Fibroblast of the conjunctiva (primary cell): ENCODE data around the gene TAF1D.
"Not testable (repeated sequence)": the region's sequence is repeated elsewhere in the genome, so short reads cannot be mapped to it uniquely, and the experiment has no call there.

Experiments used
- DNase-seq: peaks from one replicate; pipeline ENCODE4 v3.0.0-alpha.2; 2010; ENCODE audit warnings: low read depth

Gene TAF1D, protein sequence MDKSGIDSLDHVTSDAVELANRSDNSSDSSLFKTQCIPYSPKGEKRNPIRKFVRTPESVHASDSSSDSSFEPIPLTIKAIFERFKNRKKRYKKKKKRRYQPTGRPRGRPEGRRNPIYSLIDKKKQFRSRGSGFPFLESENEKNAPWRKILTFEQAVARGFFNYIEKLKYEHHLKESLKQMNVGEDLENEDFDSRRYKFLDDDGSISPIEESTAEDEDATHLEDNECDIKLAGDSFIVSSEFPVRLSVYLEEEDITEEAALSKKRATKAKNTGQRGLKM

DNA sequence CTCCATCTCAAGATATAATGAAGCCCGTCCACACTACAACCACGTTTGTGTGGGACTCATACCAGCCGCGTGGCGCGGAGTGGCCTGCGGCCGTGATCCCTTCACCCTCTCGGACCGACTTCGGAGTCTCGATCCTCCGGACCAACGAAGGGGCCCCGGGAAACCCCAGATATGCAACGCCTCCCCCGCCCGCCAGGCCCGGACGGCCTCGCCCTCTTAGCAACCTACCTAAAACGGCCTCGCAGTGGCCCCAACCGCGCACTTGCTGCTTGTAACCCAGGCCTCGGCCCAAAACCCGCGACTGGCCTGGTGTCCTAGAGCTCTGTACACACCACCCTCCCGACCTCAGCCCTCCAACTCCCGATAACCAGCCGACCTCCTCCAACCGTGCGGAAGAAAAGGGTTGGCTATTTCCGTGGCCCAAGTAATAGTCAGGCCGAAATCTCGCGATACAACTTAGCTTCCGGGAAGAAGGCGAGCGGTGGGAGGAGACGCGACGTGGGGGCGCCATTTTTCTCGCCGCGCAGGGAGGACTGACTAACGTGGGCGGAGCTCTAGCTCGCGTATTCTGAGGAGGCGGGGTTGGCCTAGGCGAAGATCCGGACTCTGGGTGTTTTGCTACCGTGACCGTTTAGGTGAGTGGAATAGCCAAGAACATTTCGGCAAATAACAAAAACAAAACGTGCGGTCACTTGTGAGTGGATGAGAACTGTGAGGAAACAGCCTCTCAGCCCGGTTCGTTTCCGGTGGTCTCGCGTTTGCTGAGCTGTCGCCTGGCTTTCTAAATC, at the start of gene TAF1D, which contains the start of gene C11orf54:
TAF1D (minus strand) TSS at position 402 of the 788 bp plus-strand sequence. CDS start 2,191 bp downstream, outside the sequence.
C11orf54 (plus strand) TSS at position 579 of the 788 bp plus-strand sequence. CDS start 5,722 bp downstream, outside the sequence.
- peak; percentile 96 for DNase-seq

DNA sequence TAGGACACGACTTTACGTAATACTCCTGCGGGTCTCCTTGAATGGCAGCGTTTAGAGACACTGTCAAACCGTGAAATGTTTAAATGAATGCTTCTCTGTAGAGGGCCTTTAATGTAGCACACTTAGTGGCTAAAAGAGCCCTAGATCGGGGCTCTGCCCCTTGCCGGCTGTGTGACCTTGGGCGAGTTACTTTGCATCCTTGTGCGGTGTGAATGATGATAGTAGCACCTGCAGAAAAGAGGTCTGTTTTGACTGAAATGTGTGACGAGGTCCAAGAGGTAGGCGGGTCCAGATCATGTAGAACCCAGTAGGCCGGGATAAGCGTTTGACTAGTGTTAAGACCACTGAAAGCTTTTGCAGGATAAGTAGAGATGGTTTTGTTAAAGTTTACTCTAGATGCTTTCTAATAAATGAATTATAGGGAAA, 43.7 kb upstream of the TAF1D start:
- no peak for DNase-seq

DNA sequence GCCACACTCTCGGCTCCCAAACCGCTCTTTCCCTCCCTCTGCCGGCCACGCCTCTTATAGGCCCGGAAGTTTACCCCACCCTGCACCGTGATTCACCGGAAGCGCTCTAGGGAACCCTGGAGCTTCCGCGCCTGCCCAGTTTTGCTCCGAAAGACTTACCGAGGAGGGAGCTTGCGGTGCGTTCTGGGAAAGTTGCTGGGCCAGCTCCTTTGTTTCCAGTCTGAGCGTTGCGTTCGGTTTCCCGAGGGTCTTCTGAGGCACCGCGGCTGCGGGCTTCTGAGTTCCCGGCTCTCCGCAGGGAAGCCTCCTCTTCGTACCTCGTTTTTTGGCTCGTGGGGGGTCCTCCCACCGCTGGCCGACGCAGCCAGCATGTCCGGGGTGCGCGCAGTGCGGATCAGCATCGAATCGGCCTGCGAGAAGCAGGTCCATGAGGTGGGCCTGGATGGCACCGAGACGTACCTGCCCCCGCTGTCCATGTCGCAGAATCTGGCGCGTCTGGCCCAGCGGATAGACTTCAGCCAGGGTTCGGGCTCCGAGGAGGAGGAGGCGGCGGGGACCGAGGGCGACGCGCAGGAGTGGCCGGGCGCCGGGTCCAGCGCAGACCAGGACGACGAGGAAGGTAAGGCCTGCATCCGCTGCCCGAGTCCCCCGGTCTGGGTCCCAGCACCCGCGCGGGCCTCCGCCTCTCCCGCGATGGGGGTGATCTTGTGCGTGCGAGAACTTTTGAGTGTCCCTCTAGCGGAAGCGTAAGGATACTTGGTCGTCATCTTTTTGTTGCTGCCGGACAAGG, 43.0 kb upstream of the TAF1D start, which contains the start of gene MED17:
MED17 (plus strand) TSS at position 138 of the 790 bp plus-strand sequence; CDS start at position 370, 232 bp downstream.
- DNase-seq = peak; percentile 85

DNA sequence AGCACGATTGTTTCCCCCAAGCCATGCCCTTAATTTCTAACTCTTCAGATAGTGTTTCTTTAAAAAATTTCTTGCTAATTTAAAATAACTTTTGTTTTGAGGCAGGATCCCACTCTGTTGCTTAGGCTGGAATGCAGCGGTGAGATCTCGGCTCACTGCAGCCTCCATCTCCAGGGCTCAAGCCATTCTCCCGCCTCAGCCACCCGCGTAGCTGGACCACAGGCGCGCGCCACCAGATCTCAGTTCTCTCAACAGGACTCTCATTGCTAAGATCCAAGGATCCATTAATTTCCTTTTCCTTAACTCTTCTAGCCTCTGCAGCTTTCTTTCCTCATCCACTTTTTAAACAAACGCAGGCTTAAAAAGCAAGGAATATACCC, 42.5 kb upstream of the TAF1D start:
- DNase-seq = no peak

DNA sequence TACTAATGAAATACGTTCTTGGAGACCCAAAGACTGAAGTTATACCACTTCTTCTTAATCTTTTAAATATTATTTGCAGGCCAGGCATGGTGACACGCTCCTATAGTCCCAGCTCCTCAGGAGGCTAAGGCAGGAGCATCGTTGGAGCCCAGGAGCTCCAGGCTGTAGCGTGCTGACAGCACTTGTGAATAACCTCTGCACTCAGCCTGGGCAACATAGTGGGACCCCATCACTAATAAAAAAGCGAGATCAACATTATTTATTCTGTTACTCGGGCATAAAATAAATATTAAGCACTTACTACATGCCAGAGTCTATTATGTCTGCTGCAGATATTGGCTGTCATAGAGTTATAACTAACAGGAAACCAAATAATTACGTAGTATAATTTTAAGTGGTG, 42.1 kb upstream of the TAF1D start:
- no peak for DNase-seq

DNA sequence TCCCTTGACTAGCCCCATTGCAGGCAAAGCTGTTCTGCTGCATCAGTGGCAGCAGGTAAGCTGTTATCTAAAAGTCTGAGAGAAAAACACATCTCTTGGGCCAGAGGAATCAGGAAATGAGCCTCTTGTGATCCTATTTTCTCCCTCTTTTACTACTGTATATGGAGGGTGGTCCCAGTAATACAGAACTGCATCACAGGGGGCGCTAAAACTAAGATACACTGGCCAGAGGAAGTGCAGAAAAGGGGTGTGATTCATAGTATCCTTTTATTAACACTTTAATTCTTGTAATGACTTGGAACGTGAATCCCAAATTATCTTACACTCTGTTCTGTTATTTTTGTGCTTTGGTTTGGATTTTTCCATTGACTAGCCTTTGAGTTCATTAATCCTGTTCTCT, 34.0 kb upstream of the TAF1D start:
- no peak for DNase-seq

DNA sequence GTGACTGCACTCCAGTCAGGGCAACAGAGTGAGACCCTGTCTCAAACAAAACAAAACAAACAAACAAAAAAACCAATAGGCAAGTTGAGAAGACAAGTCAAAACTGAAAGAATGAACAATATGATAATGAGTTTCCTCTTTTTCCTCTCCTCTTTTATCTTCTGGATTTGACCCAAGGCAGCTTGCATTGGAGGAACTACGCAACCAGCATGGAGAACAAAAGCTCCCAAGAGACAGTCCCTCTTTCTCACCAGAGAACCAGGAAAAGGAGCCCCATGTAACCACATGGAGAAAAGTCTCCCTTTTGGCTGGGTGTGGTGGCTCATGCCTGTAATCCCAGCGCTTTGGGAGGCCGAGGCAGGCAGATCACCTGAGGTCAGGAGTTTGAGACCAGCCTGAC, 33.3 kb upstream of the TAF1D start:
- DNase-seq = not testable (repeated sequence)

DNA sequence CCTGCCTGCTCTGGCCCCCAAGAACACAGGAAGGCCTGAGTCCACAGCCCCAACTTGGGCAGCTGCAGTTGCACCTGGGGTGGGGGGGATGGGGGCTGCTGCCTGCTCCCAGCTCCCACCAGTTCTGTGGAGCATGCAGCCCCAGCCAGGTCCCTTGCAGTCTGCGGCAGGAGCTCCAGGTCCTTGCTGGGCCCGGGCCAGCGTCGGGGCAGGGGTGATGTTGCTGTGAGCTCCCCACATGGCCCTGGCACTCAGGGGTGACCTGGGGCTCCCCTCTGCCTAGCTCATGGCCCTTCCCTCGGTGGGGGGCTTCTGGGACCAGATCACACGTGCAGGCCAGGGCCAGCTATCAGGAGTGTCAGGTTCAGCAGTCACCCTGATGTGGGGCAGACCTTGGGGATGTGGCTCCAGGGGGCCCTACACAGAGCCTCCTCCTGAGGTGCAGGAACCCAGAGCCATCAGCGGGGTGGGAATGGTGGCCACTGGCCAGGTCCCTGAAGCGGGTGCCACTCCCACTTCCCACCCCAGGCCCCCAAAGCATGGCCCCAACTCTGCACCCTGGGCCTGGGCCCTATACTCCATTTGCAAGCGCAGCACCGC, 32.4 kb upstream of the TAF1D start:
- DNase-seq = no peak

DNA sequence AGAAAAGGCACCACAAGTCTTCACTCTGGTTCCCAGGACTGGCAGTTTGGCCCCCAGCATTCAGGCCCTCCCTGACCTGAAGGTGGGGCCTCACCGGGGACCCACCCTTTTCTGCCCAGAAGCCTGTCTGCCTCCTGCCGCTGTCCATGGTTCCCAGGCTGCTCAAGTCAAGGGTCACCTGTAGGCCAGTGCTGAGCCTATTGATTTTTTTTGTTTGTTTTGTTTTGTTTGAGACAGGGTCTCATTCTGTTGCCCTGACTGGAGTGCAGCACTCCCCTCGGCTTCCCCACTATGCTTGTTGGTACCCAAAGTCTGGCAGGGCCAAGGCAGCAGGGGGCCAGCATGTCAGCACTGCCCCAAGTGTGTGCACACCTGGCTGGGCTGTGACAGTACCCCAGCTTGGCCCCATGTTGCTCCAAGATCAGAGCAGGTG, 31.8 kb upstream of the TAF1D start:
- no peak for DNase-seq

DNA sequence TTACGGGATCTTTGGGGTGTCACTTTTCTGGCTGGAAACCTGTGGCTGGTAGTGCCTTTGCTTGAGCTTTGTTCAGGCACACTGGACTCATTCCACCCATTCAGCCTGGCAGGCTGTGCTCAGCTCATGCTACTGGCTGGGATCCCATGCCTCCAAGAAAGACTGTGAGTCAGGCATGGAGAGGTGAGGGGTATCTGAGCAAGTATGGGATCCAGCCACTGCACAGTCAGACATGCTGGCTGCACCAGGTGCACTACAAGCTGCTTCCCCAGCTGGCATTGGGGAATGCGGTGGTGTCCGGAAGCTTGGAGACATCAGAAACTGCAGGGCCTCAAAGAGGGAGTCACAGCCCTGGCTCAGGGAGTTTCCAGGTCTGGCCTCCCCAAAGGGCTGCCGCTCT, 30.8 kb upstream of the TAF1D start:
- no peak for DNase-seq

DNA sequence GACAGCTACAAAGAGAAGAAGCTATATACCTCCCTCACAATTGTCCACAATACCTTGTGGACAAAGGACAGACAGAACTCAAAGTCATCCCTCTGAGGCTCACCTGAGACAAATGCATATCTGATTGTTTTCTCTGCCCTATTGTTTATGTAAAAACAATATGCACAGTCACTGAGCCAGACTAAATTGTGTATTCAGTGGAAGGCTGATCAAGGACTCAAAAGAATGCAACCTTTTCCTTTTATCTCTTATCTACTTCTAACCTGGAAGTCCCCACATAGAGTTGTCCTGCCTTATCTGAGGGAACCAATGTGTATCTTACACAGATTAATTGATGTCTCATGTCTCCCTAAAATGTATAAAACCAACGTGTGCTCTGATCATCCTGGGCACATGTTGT, 28.9 kb upstream of the TAF1D start:
- no peak for DNase-seq

DNA sequence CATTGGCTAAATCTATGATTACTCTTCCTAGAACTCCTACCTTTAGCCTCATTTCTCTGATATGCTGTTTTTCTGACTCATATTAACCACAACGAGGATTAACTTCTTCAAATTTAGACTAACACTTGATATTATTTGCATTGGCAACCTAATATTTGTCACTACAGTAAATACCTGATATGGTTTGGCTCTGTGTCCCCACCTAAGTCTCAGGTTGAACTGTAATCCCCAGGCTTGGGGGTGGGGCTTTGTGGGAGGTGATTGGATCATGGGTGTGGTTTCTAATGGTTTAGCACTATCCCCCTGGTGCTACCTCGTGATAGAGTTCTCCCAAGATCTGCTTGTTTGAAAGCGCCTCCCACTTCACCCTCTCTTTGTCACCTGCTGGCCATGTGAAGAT, 25.7 kb upstream of the TAF1D start:
- DNase-seq = no peak

DNA sequence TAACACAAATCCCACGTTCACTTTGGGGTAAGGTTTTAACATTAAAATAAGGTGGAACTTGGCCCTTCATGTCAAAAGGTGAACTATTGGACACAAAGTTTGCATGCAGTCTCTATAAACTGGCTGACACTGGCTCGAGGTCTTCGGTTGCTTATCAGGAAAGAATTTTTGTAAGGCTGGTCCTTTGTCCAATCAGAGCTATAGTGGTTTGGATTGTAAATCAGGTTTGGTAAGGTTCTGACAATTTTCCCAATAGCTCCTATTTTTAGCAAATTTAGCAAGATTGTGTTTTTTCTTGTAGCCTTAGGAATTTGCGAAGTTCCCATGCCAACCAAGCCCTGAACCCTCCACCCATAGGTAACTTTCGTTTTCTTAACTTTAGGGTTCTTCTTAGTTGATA, 25.2 kb upstream of the TAF1D start:
- no peak for DNase-seq

DNA sequence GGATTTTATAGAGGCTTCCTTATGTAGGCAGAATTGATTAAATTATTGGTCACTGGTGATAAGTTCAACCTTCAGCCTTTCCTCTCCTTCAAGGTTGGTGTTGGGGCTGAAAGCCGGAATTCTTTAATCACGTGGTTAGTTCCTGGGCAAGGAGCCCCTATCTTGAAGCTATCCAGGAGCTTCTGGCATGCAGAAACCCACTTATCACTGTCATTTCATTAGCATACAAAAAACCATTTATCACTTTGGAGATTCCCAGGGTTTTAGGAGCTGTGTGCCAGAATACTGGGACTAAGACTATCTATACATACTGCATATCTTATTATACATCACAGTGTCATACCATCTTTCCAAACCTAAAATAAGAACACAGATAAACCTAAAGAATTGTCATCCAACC, 24.3 kb upstream of the TAF1D start:
- DNase-seq = no peak

DNA sequence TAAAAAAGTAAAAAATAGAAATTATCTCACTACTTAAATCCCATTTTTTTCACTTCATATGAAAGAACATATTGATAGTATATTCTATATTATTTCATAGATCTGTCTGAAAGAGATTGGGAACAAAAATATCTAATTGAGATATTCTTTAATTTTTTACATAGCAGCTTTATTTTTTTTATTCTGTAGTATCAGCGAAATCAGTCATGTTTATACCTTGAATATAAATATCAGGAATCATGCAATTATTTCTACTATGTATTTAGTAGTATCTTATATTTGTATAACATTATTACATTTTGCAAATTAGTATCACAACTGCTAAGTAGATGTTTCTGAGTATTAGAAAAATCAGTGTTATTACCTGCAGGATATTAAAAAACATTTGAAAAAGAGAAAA, 20.6 kb upstream of the TAF1D start:
- DNase-seq = no peak

DNA sequence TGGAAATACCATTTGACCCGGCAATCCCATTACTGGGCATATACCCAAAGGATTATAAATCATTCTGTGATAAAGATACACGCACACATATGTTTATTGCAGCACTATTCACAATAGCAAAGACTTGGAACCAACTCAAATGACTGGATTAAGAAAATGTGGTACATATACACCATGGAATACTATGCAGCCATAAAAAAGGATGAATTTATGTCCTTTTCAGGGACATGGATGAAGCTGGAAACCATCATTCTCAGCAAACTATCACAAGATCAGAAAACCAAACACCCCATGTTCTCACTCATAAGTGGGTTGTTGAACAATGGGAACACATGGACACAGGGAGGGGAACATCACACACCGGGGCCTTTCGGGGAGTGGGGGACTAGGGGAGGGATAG, 17.8 kb upstream of the TAF1D start:
- not testable (repeated sequence) for DNase-seq

DNA sequence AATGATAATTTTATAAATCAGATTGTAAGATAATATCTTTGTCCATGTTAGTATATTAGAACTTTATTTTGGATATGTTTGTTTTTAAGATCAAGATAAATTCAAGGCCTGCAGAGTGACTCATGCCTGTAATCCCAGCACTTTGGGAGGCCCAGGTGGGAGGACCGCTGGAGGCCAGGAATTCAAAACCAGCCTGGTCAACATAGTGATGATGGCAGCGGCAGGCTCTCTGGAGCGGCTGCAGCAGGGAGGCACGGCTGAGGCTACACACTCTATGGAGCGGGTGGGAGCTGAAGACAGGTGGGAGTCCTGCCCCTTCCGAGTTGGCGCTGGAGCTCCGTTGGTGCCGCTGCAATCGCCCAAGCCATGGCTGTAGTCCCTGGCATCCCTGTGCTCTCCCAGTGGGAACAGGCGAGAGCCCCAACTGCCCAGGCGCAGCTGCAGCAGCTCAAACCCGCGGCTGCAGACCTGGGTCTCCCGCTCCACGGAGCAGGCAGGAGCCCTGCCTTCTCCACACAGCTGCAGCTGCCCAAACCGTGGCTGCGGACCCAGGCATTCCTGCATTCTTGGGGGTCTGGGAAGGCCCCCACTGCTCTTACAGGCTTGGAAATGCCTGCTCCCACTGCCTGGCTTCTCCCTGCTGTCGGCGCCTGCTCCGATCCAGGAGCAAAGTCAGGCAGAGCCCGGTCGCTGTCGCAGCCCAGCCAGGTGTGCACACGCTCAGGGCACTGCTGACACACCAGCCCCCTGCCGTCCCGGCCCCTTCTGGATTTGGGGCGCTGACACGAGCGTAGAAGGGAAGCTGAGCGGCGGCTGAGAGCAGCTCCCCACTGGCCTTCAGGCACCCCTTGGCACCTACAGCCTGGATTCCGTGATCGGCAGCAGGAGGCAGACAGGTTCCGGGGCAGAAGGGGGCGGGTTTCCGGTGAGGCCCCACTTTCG, 16.9 kb upstream of the TAF1D start:
- DNase-seq = no peak

DNA sequence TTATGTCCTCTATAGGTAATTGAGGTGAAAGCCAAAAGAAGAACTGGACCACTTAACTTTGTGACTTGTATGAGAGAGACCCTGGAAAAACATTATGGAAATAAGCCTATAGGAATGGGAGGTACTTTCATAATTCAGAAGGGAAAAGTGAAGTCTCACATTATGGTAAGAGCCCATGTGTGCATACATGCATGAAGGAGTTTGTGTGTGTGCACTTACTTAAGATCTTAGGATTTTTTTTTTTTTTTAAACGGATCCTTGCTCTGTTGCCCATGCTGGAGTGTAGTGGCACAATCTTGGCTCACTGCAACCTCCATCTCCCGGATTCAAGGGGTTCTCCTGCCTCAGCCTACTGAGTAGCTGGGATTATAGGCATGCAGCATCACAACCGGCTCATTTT, 16.0 kb upstream of the TAF1D start:
- DNase-seq = no peak

DNA sequence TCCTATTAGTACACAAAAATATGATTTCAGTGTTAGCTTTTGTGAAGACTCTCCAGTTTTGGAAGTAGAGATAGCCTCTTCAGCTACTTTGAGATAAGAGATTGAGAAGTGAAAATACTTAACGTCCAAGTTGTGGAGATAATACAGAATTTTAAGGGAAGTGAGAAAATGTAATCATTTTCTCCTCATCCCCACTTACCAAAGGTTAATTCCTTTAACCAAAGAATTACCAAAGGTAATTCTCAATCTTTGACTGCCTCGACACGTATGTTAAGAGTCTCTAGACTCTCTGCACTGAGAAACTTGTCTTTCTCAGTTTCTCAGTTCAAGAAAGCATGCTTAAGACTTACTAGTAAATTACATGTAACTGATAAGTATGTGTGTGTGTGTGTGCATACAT, 15.5 kb upstream of the TAF1D start:
- DNase-seq = no peak

DNA sequence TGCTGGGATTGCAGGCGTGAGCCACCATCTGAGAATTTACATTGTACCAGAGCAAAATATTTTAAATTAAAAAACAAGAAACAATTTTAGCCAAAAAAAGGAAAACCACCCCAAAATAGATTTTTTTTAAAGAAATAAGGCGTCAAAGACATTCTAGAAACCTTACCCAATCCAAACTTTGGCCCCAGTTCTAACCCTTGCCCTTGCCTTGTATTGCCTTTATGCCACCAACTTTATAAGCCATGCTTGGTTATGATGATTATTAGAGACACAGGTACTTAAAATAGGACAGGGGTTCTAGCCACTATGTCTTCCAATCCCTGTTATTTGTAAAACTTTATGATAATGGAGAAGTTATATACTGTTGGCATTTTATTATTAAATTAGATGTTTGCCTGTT, 11.9 kb upstream of the TAF1D start:
- DNase-seq = no peak

DNA sequence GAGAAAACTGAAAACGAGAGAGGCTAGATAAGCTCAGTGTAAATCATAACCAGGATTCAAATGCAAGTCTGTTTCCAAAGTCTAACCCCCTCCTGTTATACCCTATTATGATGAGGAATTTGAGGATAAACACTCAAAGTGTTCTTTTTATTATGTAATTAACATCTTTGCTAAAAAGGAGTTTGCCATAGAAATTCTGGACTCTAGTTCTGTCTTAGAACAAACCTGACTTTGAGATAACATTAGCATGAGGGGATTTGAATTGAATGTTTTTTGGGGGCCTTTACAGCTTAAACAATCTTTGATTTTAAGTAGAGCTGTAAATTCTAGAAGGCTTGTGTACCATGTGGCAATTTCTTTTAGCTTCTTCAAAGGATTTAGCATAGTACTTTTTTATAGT, 9.7 kb upstream of the TAF1D start:
- DNase-seq = no peak
